ENCODE data around the gene SYNC.

- TF ChIP-seq CTCF (IDR thresholded peaks at IDR 0.05; ENCODE audit: low read length): no peak
- no peak for TF ChIP-seq EZH2 (IDR thresholded peaks at IDR 0.05; ENCODE audit: borderline replicate concordance, low read length)
These were observed 66.9 kb downstream of the SYNC start for GRCh38 chr1:32635508-32636277.
